Bladder microvascular endothelial cell (primary cell): Measurements from ENCODE around the gene IMMP1L. TPM values are rescaled to one million over a fixed set of nuclear protein-coding genes. Genes with fewer than 3 reads are reported as not detected.

ENCODE experiments used
- total RNA-seq: library from RNA; depleted of rRNA; stranded (reverse); fragments of >200 nt; gene quantifications from 2 replicates; pipeline ENCODE4 v1.2.3, GENCODE V29; 2014

IMMP1L gene, protein sequence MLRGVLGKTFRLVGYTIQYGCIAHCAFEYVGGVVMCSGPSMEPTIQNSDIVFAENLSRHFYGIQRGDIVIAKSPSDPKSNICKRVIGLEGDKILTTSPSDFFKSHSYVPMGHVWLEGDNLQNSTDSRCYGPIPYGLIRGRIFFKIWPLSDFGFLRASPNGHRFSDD
- total RNA-seq: 6.5 and 11.8 TPM in 2 replicates

DNA sequence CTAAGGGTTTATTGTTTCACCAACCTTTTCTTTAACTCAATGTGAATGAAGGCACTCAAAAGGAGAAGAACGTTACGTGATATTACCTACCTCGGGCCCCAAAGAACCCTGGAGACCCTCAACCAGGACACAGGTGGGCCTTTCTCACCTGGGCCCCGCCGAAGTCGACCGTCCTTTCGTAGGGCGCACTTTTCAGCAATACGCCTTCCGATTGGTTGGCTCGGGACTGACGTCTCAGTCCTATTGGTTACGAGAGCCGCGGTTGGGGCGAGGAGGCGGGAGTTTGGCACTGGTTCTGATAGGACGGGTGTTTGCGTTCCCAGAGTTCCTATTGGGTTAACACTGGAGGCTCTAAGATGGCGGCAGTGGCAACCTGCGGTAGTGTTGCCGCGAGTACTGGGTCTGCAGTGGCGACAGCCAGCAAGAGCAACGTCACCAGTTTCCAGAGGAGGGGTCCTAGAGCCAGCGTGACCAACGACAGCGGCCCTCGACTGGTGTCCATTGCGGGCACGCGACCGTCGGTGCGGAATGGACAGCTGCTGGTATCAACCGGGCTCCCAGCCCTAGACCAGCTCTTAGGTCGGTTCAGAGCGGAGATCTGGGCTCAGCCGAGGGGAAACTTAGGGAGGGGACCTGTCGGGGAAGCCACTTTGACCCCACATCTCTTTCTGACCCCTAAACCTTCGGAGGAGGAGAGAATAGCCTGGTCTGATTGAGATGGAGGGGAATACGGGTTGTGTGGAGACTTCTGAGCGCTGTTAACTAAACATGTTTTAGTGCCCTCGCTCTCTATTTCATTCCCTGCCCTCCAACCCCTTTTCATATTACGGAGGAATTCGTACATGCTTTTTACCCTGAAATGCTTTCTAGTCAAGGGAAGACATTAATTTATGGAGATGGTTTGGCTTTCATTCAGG lies at the start of gene IMMP1L, which contains the start of gene ELP4:
Gene IMMP1L, minus strand, starts transcription at position 194 of the 917 bp plus-strand sequence. CDS start 46,346 bp downstream, outside the sequence.
Gene ELP4, plus strand, starts transcription at position 339 of the 917 bp plus-strand sequence. Its CDS starts 18 bp downstream, at position 357.

Other genes with a start within 250 kb of the IMMP1L start
- under 0.01 TPM in 1 of 2 replicates, not detected in the other for gene DCDC1, start 139.9 kb downstream of the IMMP1L start, total RNA-seq
- gene DNAJC24, start 139.8 kb downstream of the IMMP1L start, total RNA-seq: 8.3 and 16.5 TPM in 2 replicates
- gene ELP4, start 145 bp upstream of the IMMP1L start, total RNA-seq: 10.8 and 18.3 TPM in 2 replicates